IPS-15b (cell line): ENCODE measurements around the gene SLC9A1.

ENCODE experiments used
- H3K27me3 ChIP-seq: one replicate; pipeline ENCODE4 v1.6.1; 2013; ENCODE audit warnings: low read length; ENCODE audit not compliant: control insufficient read depth, insufficient read depth
- H3K36me3 ChIP-seq: one replicate; pipeline ENCODE4 v1.6.1; 2013; ENCODE audit warnings: low read length; ENCODE audit not compliant: control insufficient read depth, insufficient read depth
- H3K4me1 ChIP-seq: one replicate; pipeline ENCODE4 v1.6.1; 2013; ENCODE audit warnings: mild to moderate bottlenecking, low read length; ENCODE audit not compliant: control insufficient read depth, insufficient read depth
- H3K4me3 ChIP-seq: one replicate; pipeline ENCODE4 v1.5.1; 2013; ENCODE audit warnings: low read depth, low read length
- H3K9ac ChIP-seq: one replicate; pipeline ENCODE4 v1.6.1; 2013; ENCODE audit warnings: low read depth, mild to moderate bottlenecking, low read length
- H3K9me3 ChIP-seq: one replicate; pipeline ENCODE4 v1.6.1; 2013; ENCODE audit warnings: mild to moderate bottlenecking, low read length; ENCODE audit not compliant: control insufficient read depth, insufficient read depth

SLC9A1 gene

DNA sequence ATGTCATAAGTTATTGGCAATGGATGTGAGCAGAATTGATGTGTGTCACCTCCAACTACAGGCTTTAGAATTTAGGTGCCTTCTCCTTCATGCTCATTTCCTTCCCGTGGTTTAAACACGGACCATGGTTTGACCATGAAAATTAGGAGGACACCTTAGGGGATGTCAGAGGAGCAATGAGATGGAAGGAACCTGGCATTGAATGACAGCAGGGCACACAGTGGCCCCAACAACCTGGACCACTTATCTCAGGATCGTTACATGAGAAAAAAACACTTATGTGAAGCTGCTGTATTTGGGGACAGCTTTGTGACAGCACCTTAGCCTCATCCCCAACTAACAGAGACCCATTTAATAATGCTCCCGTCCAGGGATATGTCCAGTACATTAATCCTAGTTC is 70.8 kb downstream of the SLC9A1 start:
- H3K27me3 ChIP-seq, result peaks cover 2% of the 10 kb centered on the region
- no peaks in the 10 kb centered on the region for H3K36me3 ChIP-seq
- no peak overlapping the region for H3K9ac ChIP-seq
- H3K4me3 ChIP-seq, result no peak overlapping the region
- H3K4me1 ChIP-seq, result no peaks in the 10 kb centered on the region
- H3K9me3 ChIP-seq, result no peaks in the 10 kb centered on the region

DNA sequence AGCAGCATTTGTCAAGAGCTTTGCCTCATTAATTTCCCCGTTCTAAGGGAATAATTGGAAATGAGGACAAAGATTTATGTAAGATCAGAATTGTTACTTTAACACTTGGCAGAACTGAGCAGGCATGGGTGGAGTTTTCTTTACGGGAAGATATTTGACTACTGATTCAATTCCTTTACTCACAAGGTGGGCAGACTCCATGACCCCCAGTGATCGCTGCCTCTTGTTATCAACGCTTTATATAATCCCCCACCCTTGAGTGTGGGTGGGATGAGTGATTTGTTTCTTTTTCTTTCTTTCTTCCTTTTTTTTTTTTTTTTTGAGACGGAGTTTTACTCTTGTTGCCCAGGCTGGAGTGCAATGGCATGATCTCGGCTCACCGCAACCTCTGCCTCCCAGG is 77.0 kb downstream of the SLC9A1 start:
- H3K27me3 ChIP-seq, result no peaks in the 10 kb centered on the region
- H3K9me3 ChIP-seq, result no peaks in the 10 kb centered on the region
- no peak overlapping the region for H3K4me3 ChIP-seq
- no peak overlapping the region for H3K9ac ChIP-seq
- no peaks in the 10 kb centered on the region for H3K4me1 ChIP-seq
- no peaks in the 10 kb centered on the region for H3K36me3 ChIP-seq

GRCh38 chr1:27076803-27077202 is 78.1 kb downstream of the SLC9A1 start:
- Histone ChIP-seq H3K27me3 (no peaks in the 10 kb centered on the region), H3K36me3 (no peaks in the 10 kb centered on the region), H3K4me1 (no peaks in the 10 kb centered on the region), H3K9me3 (no peaks in the 10 kb centered on the region), H3K4me3 (no peak overlapping the region), H3K9ac (no peak overlapping the region)

- Histone ChIP-seq H3K27me3 (no peaks in the 10 kb centered on the region), H3K9me3 (no peaks in the 10 kb centered on the region), H3K4me1 (no peaks in the 10 kb centered on the region), H3K4me3 (no peak overlapping the region), H3K9ac (no peak overlapping the region), H3K36me3 (no peaks in the 10 kb centered on the region)
Observed at GRCh38 chr1:27074175-27074780, 80.6 kb downstream of the SLC9A1 start.

DNA sequence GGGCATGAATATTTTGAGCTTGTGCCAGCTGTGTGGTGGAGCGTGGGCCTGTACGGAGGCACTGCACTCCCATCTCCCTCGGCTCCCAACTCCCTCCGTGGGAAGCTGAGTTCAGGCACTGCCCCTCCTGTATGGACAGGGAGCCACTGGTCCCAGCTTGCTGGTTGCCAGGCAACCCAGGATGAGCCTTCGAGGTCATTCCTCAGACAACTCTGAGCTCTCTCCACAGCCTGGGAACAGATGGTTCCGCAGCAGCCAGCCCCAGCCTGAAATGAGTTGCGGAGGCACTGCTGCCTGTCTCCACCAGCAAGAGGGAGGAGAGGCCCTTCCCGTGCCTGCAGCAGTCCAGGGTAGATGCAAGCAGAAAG is 83.9 kb downstream of the SLC9A1 start:
- Histone ChIP-seq H3K36me3 (no peaks in the 10 kb centered on the region), H3K4me1 (no peaks in the 10 kb centered on the region), H3K9me3 (no peaks in the 10 kb centered on the region), H3K27me3 (no peaks in the 10 kb centered on the region), H3K4me3 (no peak overlapping the region), H3K9ac (no peak overlapping the region)

DNA sequence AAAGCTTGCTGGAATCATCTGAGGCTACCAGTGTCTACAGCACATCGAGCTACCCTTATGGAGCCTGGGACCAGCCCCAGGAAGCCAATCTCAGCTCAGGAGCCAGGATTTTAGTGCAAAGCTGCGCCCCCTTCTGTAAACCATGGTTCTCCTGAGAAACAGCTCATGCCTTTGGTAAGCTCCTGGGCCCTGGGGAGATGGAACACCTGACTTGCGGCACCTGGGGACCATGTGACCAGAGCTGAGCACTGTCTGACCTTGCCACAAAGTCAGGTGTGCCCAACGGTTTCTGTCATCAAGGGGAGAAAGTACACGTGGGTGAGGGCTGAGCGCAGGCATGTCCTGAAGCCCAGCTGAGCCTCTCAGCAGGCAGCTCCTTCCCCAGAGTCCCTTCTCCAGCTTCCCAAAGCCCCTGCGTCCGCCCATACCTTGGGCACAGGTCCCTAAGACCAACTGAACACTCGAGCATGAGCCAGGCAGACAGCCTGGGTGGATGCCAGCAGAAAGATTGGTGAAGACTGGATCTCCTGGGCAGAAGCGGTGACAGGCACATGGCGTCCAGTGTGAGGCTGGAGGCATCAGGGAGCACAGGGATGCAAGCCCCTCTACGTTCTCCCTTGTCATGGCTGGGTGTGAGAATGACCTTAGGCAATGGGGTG is 84.4 kb downstream of the SLC9A1 start:
- no peaks in the 10 kb centered on the region for H3K9me3 ChIP-seq
- no peaks in the 10 kb centered on the region for H3K27me3 ChIP-seq
- H3K4me3 ChIP-seq, result no peak overlapping the region
- no peaks in the 10 kb centered on the region for H3K4me1 ChIP-seq
- no peaks in the 10 kb centered on the region for H3K36me3 ChIP-seq
- H3K9ac ChIP-seq, result no peak overlapping the region

DNA sequence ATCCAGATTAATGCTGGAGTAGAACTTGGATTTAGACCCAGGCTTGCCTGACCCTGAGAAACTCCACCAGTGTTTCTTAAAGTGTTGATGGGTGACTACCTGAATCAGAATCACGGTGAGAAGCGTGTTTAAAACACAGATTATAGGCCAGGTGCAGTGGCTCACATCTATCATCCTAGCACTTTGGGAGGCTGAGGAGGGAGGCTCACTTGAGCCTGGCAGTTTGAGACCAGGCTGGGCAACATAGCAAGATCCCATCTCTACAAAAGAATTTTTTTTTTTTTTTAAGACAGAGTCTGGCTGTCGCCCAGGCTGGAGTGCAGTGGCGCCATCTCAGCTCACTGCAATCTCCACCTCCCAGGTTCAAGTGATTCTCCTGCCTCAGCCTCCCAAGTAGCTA is 86.0 kb downstream of the SLC9A1 start:
- Histone ChIP-seq H3K27me3 (no peaks in the 10 kb centered on the region), H3K4me1 (no peaks in the 10 kb centered on the region), H3K9ac (no peak overlapping the region), H3K36me3 (no peaks in the 10 kb centered on the region), H3K9me3 (no peaks in the 10 kb centered on the region), H3K4me3 (no peak overlapping the region)

DNA sequence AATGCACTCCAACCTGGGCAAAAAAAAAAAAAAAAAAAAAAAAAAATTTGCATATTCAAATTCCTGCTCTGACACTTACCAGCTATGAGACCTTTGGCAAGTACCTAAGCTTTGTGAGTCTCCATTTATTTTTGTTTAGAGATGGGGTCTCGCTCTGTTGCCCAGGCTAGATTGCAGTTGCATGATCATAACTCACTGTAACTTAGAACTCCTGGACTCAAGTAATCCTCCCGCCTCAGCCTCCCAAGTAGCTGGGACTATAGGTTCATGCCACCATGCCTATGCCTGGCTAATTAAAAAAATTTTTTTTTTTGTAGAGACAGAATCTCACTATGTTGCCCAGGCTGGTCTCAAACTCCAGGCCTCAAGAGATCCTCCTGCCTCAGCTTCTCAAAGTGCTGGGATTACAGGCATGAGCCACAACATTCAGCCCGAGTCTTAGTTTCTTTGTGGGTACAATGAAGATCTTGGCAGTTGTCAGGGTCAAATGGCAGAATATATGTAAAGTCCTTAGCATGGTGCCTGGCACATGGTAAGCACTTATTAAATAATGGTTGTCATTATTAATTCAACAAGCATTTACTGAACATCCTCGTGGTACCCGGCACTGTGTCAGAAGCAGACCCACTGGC is 88.8 kb downstream of the SLC9A1 start:
- no peaks in the 10 kb centered on the region for H3K27me3 ChIP-seq
- no peak overlapping the region for H3K4me3 ChIP-seq
- H3K36me3 ChIP-seq, result no peaks in the 10 kb centered on the region
- H3K9me3 ChIP-seq, result no peaks in the 10 kb centered on the region
- no peaks in the 10 kb centered on the region for H3K4me1 ChIP-seq
- no peak overlapping the region for H3K9ac ChIP-seq

DNA sequence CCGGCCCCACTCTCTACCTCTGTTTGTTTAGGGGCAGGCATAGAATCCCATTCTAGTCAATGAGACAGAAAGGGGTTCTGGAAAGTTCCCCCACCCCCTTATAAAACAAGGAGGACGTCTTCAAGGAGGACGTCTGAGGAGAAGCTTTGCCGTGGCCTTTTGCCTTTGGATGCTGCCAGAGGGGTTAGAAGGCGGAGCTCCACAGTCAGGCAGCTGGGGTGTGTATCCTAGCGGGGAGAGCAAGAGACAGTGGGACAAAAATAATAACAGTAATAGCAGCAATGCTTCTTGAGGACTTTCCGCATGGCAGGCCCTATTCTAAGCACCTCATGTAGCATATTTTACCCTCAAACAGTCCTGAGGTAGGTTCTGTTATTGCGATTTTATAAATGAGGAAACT is 94.0 kb downstream of the SLC9A1 start:
- no peak overlapping the region for H3K9ac ChIP-seq
- no peak overlapping the region for H3K4me3 ChIP-seq
- no peaks in the 10 kb centered on the region for H3K27me3 ChIP-seq
- H3K9me3 ChIP-seq, result no peaks in the 10 kb centered on the region
- no peaks in the 10 kb centered on the region for H3K36me3 ChIP-seq
- H3K4me1 ChIP-seq, result peaks cover 25% of the 10 kb centered on the region

- Histone ChIP-seq H3K4me1 (peaks cover 25% of the 10 kb centered on the region), H3K4me3 (peak overlapping the region; percentile 11), H3K9ac (peak overlapping the region; percentile 61), H3K36me3 (no peaks in the 10 kb centered on the region), H3K27me3 (no peaks in the 10 kb centered on the region), H3K9me3 (no peaks in the 10 kb centered on the region)
Observed at GRCh38 chr1:27058966-27059669, 95.8 kb downstream of the SLC9A1 start.

DNA sequence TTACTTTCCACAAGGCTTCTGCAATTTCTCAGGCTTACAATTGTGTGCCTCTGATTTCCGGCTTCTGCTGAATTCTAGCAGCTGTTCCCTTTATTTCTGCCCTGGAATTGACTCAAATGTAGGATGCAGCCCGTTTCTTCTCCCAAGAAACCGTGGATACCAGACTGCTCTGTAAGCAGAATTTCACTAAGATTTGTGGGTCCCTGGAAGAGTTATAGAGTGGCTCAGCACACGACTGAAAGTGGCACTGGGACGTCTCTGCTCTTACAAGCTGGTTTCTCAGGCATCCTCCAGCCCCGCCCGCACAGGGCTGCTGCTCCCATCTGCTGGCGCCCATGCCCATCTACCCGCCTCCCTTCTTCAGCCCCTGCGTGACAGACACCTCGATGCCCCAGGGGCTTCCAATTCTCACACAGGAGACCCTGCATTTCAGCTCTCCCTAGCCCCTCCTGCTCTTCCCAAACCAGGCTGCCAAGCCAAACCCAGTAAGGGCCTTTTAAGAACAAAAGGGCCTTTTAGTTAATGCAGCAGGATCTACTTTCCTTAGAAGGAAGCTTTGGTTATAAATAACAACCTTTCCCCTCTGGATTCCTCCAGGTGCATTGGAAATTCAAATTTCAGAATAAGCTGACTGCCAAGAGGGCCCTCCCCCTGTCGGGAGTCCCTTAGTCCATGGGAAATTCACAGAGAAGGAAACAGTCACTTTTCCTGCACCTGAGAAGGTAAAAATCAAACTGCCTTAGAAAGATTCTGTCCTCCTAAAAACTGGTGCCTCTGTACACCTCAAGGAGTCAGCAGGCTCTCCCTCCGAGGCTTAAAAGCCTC is 96.9 kb downstream of the SLC9A1 start:
- Histone ChIP-seq H3K36me3 (no peaks in the 10 kb centered on the region), H3K9ac (peak overlapping the region; percentile 89), H3K4me3 (peak overlapping the region; percentile 43)

More for the DNA sequence above, 96.9 kb downstream of the SLC9A1 start:
- H3K4me1 ChIP-seq, result peaks cover 25% of the 10 kb centered on the region
- no peaks in the 10 kb centered on the region for H3K9me3 ChIP-seq
- no peaks in the 10 kb centered on the region for H3K27me3 ChIP-seq
